IPS-11a (cell line): ENCODE measurements around the gene PASK.

Experiments used
- H3K4me3 ChIP-seq: one replicate; pipeline ENCODE4 v1.5.1; 2013; ENCODE audit warnings: low read depth, low read length, control low read depth

Gene PASK

DNA sequence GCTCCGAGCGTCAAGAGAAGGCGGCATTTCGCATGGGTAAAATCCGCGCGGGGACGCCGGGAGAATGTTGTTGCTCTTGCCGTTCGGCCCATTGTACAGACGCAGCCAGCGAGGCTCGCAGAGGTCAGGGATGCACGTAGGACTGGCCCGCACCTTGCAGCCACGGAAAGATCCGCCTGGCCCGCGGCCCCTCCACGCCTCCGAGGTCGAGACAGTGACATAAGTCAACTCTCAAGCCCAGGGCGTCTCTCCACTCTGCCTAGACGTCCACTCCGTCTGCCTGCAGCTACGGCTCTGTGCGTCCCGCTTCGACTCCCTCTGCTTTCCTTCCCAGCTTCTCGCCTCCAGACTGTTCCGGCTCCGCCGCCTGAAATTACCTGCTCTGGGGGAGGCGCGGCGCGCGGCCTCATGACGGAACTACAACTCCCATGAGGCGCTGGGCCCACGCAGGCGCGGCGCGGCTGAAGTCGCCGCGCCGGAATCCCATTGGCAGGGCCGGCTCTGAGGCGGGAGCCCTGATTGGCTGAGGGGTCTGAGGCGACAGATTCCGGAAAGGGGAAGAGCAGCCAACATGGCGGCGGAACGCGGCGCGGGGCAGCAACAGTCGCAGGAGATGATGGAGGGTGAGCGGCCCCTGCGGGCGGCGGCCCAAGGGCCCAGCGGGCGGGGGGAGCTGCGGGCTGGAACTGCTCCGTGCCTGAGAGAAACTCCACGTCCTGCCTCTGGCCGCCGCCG, 820 bp upstream of the PASK start, which contains the start of gene PPP1R7:
Gene PPP1R7 (plus strand): TSS at position 543 of the 735 bp plus-strand sequence. CDS start 29 bp downstream, at position 572.
- peak within 1 kb of the TSS; percentile 78 for H3K4me3 ChIP-seq

DNA sequence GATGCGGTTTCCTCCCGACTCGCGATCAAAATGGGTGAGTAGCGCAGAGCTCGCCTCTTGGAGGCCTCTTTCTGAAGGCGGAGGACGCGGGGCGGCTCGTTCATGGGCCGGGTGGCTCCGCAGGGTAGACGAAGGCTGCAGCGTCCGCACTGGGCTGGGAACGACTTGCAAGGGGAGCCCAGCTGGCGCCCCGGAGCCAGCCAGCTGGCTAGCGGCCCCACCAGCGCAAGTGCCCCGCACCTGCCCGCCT, 328 bp upstream of the PASK start:
- H3K4me3 ChIP-seq: peak overlapping the region; percentile 78

DNA sequence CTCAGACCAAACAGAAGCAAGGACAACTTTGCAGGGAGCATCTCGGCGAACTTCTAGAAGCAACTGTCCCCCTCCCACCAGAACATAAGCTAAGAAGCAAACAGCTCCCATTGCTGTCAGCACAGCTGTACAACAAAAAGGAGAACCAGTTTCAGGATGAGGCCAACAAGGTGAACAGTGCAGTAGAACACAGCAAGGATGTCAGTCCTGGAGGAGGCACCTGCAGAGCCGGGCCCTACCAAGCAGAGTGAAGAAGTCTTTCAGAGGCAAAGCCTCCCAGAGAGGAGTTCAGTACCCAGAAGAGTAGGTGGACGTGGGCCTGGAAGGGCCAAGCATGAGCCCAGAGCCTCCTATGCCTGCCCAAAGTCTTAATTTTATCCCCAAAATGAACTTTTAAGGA, 1.0 kb downstream of the PASK start:
- no peak overlapping the region for H3K4me3 ChIP-seq

GRCh38 chr2:241147336-241147735, 1.9 kb downstream of the PASK start:
- H3K4me3 ChIP-seq: no peak overlapping the region

- H3K4me3 ChIP-seq: no peak overlapping the region
Observed at GRCh38 chr2:241146286-241146685, 3.0 kb downstream of the PASK start.

DNA sequence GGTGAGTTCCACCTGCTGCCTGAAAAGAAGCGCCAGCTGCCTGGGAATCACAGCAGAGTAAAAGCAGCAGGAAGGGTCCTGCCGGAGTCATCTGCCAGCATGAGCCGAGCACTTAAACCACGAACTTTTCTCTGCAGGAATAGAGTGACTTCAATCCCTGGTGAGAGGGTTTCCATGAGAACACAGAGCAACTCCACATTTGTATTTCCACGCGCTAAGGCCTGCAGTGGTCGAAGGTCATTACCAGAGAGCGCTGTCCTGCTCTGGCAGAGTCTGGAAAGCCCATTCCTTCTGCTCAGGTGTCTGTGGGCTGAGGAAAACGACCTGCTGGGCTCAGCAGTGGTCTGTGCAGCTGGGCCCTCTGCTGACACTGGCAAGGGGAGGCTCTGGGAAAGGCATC, 6.7 kb downstream of the PASK start:
- no peak overlapping the region for H3K4me3 ChIP-seq

- H3K4me3 ChIP-seq: no peak overlapping the region
Observed at GRCh38 chr2:241142063-241142462, 7.2 kb downstream of the PASK start.

DNA sequence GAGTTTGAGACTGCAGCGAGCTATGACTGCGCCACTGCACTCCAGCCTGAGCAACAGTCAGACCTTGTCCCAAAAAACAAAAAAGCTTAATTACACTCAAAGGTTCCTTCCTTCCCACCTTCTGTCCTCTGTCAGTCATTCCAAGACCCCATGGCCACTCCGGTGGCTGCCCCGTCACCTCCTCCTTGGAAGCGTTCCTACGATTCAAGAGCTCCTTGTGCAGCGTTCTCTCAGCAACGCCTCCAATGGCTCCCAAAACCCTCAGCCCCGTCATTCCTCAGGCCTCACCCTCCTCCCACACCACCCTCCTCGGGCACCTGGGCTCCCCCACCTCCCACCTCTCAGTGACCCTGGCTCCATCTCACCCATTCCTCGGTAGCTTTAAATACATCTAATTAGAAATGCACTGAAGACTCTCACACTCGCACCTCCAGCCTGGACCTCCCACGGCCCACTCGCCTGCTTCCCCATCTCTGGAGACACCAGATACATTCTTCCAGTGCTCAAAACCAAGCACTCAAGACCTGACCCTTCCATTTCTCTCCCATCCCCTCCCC, 8.0 kb downstream of the PASK start:
- H3K4me3 ChIP-seq: no peak overlapping the region

DNA sequence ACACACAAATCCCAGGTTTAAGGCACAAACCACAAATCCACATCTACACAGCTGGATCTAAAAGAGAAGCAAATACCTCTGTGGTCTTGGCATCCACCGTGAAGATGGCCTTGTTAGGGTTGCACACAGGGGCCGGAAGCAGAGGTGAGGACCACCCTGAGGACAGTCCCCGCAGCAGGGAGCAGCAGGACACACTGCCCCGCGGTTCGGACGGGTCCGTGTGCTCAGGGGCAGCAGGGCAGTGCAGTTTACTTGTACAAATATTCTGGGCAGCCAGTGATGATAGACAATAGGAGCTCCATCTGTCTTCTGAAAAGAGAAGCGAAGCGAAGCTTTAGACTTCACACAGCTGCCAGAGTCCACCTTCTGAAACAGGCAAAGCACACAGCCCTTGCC, 8.8 kb downstream of the PASK start:
- no peak overlapping the region for H3K4me3 ChIP-seq

- no peak overlapping the region for H3K4me3 ChIP-seq
Observed at GRCh38 chr2:241139531-241140444, 9.5 kb downstream of the PASK start.

- H3K4me3 ChIP-seq: no peak overlapping the region
Observed at GRCh38 chr2:241138471-241138870, 10.8 kb downstream of the PASK start.

DNA sequence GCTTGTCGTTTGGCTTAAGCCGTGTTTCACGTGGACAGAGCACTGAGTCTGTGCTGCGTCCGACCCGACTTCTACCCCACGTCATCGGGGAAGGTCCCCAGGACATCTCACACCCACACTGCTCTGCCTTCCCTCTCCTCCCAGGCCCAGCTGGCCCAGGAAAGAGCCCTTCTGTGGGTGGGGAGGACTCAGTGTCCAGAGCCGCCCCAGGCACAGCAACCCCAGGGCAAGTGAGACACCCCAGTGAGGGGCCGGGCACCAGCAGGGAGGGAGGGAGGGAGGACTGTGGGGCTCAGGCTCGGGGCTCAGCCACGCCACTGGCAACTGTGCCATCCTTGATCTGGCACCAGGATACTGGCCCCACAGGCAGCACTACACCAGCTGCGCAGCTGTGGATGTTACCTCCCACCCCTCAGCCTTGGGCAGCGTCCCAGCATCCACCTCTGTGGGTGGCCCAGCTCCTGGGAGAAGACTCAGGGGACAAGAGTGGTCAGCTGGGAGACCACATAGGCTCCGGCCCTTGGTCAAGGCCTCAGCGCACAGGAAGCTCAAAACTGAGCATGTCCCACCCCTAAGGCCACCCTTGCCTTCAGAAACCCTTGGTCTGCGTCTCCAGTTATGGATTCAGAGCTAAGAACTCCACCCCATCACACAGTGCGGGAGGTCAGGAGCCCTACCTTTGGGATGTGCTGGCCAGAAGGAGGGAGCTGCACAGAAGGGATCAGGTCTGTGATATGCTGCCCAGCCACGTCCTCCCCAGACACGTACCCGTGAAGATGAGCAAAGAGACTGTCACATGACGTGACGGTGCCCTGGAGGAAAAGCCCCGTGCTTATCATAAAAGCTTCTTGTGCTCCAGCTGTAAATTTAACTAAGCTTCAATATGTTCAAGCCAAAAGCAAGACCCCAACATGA, 11.7 kb downstream of the PASK start:
- no peak overlapping the region for H3K4me3 ChIP-seq

DNA sequence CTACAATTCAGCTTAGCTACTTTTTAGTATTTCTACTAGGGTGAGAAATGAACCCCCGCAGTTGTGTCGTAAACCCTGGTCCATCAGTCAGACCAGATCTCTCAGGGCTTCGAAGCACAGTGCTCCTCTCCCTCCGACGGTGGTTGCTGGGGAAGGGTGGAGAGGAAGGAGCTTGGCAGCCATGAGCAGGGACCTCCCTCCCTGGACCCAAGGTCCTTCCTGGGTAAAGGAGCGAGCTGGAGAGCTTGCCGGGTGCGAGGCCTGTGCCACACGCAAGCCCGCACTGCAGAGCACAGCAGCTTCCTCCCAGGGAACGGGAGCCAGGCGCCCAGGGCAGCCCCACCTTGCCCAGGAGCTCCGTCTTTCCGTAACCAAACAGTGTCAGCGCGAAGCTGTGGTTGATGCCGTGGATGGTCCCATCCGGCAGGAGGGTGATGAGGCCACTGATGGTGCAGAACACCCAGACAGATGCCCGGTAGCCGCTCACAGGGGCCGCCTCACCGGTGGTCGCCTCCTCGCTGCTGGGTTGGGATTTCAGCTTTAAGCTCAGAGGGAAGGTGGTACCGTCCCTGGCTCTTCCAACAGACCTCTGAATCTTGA, 12.5 kb downstream of the PASK start:
- H3K4me3 ChIP-seq: no peak overlapping the region

DNA sequence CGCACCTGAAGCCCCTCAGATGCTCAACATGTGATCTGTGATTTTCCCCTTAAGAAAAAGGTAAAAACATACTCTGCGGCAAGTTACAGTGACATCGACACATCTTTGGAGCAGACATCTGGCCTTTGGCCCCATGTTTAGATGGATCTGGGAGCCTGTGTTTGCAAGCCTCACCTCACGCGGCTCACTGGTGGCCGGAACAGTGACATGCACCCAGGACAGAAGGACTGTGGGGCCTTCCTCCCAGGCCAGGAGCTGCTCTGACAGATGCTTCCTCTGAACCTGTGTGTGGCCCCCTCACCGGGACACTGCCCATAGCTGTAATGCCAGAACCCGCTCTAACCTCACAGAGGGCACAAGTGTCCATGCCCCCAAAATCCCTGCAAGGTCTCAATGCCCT, 13.1 kb downstream of the PASK start:
- no peak overlapping the region for H3K4me3 ChIP-seq

- no peak overlapping the region for H3K4me3 ChIP-seq
Observed at GRCh38 chr2:241135737-241136136, 13.5 kb downstream of the PASK start.

DNA sequence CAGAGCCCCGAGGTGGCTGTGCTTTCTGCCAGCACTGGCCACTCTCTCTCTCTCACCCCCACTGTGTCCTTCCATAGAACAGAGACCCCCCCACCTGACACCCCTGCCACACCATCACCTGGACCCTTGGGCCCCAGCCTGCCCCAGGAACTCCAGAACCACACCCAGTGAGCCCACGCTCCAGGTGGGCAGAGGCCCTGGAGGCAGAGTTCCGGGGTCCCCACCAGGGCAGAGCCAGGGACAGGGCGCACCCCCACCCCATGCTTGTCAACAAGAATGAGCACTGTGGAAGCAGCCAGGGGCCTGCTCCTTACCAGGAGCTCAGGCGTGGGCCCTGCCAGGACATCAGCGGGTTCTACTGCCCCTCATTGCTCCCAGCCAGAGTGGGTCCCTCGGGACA, 14.6 kb downstream of the PASK start:
- H3K4me3 ChIP-seq: no peak overlapping the region

DNA sequence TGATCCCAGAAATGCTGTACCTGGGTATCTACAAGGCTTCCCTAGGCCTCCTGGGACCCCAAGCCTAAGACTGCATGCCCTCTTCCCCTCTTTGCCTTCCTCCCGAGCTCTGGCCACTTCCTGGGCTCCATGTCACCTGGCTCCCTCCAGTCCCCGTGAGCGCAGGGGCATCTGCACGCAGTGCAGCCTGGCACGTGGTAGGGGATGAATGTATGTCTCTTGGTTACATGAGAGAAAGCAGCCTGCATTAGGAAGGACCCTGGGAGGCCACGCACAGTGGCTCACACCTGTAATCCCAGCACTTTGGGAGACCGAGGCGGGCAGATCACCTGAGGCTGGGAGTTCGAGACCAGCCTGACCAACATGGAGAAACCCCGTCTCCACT, 15.8 kb downstream of the PASK start:
- H3K4me3 ChIP-seq: no peak overlapping the region

GRCh38 chr2:241132538-241133435, 16.5 kb downstream of the PASK start:
- H3K4me3 ChIP-seq: no peak overlapping the region

- H3K4me3 ChIP-seq: no peak overlapping the region
Observed at GRCh38 chr2:241131531-241131930, 17.7 kb downstream of the PASK start.

- H3K4me3 ChIP-seq: no peak overlapping the region
Observed at GRCh38 chr2:241130316-241130715, 19.0 kb downstream of the PASK start.
